Activated B cell treated with CpG ODN at 0.5 μM for 24 hours (primary cell): ENCODE results near the gene LRIG2. TPM values are rescaled to one million over a fixed set of nuclear protein-coding genes. Genes with fewer than 3 reads are reported as not detected.

Source experiments
- ATAC-seq: fragments of 200-7000 bp; cut with Tn5 transposase; one replicate; pipeline ENCODE4 v1.10.0; 2021; ENCODE audit warnings: low read depth, mild to moderate bottlenecking, moderate library complexity
- CTCF ChIA-PET: fragments of 350-600 bp; sonication (Branson Sonifier 250); formaldehyde crosslinking; loops from one replicate; lab custom pipeline; 2021; ENCODE audit warnings: antibody characterized with exemption; lab: Charles Lee
- POLR2A ChIA-PET: fragments of 350-600 bp; sonication (Branson Sonifier 250); formaldehyde crosslinking; loops from one replicate; lab custom pipeline; 2021; ENCODE audit warnings: antibody characterized with exemption; lab: Charles Lee
- DNase-seq: peaks from one replicate; pipeline ENCODE4 v3.0.0; 2022
- H3K27ac Mint-ChIP-seq: one replicate; pipeline ENCODE4 v1.8.0; 2020; ENCODE audit warnings: mixed read lengths
- H3K27me3 Mint-ChIP-seq: one replicate; pipeline ENCODE4 v1.8.0; 2021; ENCODE audit warnings: mixed read lengths
- H3K36me3 Mint-ChIP-seq: one replicate; pipeline ENCODE4 v1.8.0; 2021; ENCODE audit warnings: low read depth, mixed read lengths
- H3K4me1 Mint-ChIP-seq: one replicate; pipeline ENCODE4 v1.8.0; 2021; ENCODE audit warnings: mixed read lengths
- H3K4me3 Mint-ChIP-seq: one replicate; pipeline ENCODE4 v1.8.0; 2020; ENCODE audit warnings: mild to moderate bottlenecking, mixed read lengths
- H3K9me3 Mint-ChIP-seq: one replicate; pipeline ENCODE4 v1.8.0; 2020; ENCODE audit warnings: mixed read lengths
- intact Hi-C: fragments of 100-400 bp; cut with micrococcal nuclease; formaldehyde crosslinking; loops from one replicate; pipeline ENCODE4 v1.15.1; 2024
- total RNA-seq: library from RNA; stranded (reverse); gene quantifications from 2 replicates; pipeline ENCODE4 v1.2.3, GENCODE V29; 2022
- TF ChIP-seq, protein P1 (sequence below): fragments of 200-600 bp; IDR thresholded peaks from one replicate; pipeline ENCODE4 v1.8.0; 2022; ENCODE audit warnings: antibody characterized with exemption, mild to moderate bottlenecking

The LRIG2 gene
- total RNA-seq, 1 donor from 2014 or later = 30.7 TPM

DNA sequence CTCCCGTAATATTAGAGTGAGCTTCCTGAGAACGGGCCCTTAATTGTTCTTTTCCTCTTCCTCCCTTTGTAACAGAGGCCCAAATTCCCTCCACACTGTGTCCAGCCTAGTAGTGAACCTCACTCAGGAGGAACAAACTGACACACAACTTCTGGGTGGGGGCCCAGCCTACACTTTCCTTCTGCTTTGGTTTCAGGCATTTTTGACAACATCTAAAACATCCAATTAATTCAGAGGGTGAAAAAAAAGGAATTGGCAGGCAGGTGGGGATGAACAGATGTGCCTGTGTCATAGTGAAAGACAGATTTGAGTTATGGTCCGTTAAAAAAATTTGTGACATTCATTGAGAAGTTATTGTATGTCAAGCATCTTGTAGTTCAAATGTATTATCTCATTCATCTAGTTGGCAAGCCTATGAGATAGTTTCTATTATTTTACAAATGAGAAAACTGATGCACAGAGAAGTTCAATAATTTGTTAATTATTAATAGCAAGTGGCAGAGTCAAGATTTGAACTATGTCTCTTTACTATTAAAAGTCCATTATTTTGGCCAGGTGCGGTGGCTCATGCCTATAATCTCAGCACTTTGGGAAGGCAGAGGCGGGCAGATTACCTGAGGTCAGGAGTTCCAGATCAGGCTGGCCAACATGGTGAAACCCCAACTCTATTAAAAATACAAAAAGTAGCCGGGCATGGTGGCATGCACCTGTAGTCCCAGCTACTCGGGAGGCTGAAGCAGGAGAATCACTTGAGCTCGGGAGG lies 41.6 kb upstream of the LRIG2 start:
- Mint-ChIP-seq H3K36me3 (no peaks in the 10 kb centered on the region), H3K27me3 (no peaks in the 10 kb centered on the region), H3K9me3 (no peaks in the 10 kb centered on the region), H3K27ac (no peak overlapping the region), H3K4me3 (no peak overlapping the region), H3K4me1 (no peaks in the 10 kb centered on the region)
- intact Hi-C loops = no loop called here
- POLR2A ChIA-PET = interaction anchor here (0.8 kb wide), 1 partner anchor 1037 kb away, joined by 4 read pairs; no protein-coding TSS in a partner anchor
- DNase-seq = no peak
- no peak for ATAC-seq
- CTCF ChIA-PET = no interaction called here
- TF ChIP-seq, protein P1, sequence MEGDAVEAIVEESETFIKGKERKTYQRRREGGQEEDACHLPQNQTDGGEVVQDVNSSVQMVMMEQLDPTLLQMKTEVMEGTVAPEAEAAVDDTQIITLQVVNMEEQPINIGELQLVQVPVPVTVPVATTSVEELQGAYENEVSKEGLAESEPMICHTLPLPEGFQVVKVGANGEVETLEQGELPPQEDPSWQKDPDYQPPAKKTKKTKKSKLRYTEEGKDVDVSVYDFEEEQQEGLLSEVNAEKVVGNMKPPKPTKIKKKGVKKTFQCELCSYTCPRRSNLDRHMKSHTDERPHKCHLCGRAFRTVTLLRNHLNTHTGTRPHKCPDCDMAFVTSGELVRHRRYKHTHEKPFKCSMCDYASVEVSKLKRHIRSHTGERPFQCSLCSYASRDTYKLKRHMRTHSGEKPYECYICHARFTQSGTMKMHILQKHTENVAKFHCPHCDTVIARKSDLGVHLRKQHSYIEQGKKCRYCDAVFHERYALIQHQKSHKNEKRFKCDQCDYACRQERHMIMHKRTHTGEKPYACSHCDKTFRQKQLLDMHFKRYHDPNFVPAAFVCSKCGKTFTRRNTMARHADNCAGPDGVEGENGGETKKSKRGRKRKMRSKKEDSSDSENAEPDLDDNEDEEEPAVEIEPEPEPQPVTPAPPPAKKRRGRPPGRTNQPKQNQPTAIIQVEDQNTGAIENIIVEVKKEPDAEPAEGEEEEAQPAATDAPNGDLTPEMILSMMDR = no peak

DNA sequence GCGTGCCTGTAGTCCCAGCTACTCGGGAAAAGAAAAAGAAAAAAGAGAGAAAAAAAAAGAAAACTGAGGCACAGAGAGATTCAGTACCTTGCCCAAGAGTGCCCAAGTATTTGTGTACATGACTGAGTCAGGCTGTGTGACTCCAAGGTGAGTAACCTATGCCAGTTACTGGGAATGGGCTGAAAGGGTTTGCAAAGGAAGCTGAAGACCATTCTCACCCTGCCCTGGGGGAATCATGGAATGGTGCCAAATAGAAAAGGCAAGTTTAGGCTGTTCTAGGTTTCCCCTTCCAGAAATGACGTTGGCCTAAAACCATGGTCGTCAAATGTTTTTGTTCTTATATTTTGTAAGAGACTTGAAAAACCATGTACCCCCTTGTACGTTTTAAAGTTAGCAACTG lies 37.9 kb upstream of the LRIG2 start:
- ATAC-seq (no peak), DNase-seq (no peak)
- ChIA-PET POLR2A (no interaction called here), CTCF (no interaction called here)
- intact Hi-C loops = no loop called here
- H3K9me3 Mint-ChIP-seq = no peaks in the 10 kb centered on the region
- no peaks in the 10 kb centered on the region for H3K4me1 Mint-ChIP-seq
- H3K27me3 Mint-ChIP-seq = no peaks in the 10 kb centered on the region
- H3K36me3 Mint-ChIP-seq = no peaks in the 10 kb centered on the region
- no peak overlapping the region for H3K27ac Mint-ChIP-seq
- TF ChIP-seq, protein P1 = no peak
- H3K4me3 Mint-ChIP-seq = no peak overlapping the region

DNA sequence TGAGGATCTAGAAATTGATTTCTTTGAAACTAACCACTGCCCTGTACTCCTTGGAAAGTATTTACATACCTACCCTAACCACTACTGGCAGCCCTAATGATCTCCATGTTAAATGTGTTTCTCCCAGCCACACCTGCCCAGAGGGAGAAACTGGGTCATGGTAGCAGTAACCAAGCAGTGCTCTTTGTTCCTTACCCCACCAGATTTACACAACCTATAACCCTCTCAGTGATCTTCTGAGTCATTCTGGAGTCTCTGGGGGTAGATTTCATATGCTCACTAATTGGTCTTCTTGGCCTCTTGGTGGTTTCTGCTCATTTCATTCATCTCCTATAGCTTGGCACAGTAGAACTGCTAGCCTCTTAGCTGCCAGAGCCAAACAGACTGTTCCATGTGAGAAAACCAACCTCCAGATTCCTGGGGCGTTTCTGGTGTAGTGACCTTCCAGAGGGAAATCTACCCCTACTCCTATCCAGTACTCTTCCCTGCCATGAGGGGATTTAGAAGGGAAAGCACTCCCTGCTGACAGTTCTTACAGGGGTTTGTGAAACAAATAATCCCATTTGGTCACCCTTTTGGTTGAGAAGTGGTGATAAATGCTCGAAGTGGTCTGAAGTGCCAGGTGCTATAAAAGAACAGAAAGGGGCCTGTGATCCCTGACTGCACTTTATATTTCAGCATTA lies 36.2 kb upstream of the LRIG2 start:
- H3K4me1 Mint-ChIP-seq = peaks cover 11% of the 10 kb centered on the region
- H3K27me3 Mint-ChIP-seq = no peaks in the 10 kb centered on the region
- H3K9me3 Mint-ChIP-seq = no peaks in the 10 kb centered on the region
- intact Hi-C loops = no loop called here
- no peak for DNase-seq
- no peak overlapping the region for H3K27ac Mint-ChIP-seq
- ATAC-seq = no peak
- ChIA-PET CTCF (no interaction called here), POLR2A (no interaction called here)
- H3K36me3 Mint-ChIP-seq = no peaks in the 10 kb centered on the region
- TF ChIP-seq, protein P1 = no peak
- no peak overlapping the region for H3K4me3 Mint-ChIP-seq

DNA sequence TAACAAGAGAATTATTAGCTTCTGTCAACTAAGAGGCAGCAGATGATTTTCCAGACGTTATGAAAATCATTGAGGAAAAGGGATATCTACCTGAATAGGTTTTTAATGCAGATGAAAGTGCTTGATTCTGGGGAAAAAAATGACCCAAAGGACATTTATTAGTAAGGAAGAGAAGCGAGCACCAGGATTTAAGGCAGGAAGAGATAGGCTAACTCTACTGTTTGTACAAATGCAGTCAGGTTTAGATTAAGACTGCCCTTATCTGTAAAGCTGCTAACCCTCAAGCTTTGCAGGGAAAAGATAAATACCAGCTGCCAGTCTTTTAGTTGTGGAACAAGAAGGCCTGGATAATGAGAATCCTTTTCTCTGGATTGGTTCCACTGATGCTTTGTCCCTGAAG lies 33.0 kb upstream of the LRIG2 start:
- DNase-seq (no peak), ATAC-seq (no peak)
- H3K27ac Mint-ChIP-seq = no peak overlapping the region
- H3K4me3 Mint-ChIP-seq = no peak overlapping the region
- H3K36me3 Mint-ChIP-seq = no peaks in the 10 kb centered on the region
- H3K4me1 Mint-ChIP-seq = peaks cover 23% of the 10 kb centered on the region
- intact Hi-C loops = loop anchor here (5.0 kb wide), 1 partner anchor 33 kb away; no protein-coding TSS in a partner anchor
- no peaks in the 10 kb centered on the region for H3K9me3 Mint-ChIP-seq
- TF ChIP-seq, protein P1 = no peak
- ChIA-PET POLR2A (no interaction called here), CTCF (interaction anchor here (3.0 kb wide), 1 partner anchor 33 kb away, joined by 13 read pairs; the partner anchor contains the start of gene LRIG2)
- peaks cover 6% of the 10 kb centered on the region for H3K27me3 Mint-ChIP-seq
